ENCODE data around the gene DIDO1. TPM values are rescaled to one million over a fixed set of nuclear protein-coding genes. Genes with fewer than 3 reads are reported as not detected.

DIDO1 gene
- total RNA-seq, 2 donors from 2014 or later: 68.5 to 75.9 TPM

DNA sequence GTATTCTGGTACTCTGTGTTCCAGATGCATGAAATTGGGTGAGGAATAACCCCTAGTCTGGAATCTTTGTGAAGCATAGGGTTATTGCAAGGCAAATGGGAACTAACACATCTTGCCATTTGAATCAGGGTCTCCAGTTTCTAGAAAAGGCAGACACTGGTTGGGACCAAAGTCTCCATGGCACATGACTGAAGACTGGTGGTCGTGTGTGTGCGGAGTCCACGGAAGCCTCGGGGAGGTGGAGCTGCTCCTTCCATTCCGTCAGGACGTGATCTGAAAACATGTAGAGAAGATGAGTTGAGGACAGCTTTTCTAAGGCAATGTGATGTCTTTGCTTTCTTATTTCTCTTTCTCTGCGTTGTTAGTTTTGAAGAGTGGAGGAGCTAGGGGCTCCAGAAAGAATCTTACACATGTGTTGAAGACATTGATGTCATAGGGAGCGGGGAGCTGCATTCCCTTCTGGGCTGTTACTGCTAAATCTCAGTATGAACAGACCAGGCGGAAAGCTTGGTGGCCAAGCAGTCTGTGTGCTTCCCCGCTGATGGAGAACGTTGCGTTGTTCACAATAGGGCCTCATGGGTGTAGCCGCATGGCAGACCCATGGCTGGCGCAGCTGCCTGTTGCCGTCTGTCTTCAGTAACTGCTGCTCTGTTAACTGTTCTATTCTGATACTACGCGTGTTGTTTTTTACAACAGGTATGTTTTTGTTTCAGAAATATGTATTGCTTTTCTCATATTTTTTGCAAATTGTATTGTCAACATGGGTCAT lies 21.4 kb upstream of the DIDO1 start:
- Histone ChIP-seq H3K27ac (no peak overlapping the region), H3K36me3 (peaks cover 3 to 7% of the 10 kb centered on the region in 2 donors)
- 92% methylated on average over 17 of the region's 17 CpGs for WGBS

GRCh38 chr20:62946918-62947317 lies 20.6 kb upstream of the DIDO1 start:
- TF ChIP-seq CTCF (IDR thresholded peaks at IDR 0.05): no peak
- TF ChIP-seq POLR2A (IDR thresholded peaks at IDR 0.05): no peak
- no peak for TF ChIP-seq POLR2AphosphoS5 (IDR thresholded peaks at IDR 0.05)
- DNase-seq (ENCODE audit: low spot score): no peak
- 75% methylated on average over 10 of the region's 10 CpGs for WGBS
- H3K4me3 ChIP-seq: no peak overlapping the region
- H3K27ac ChIP-seq: no peak overlapping the region
- H3K27me3 ChIP-seq (replicated peaks; ENCODE audit: insufficient read depth): no peaks in the 10 kb centered on the region
- peaks cover 3 to 7% of the 10 kb centered on the region in 2 donors for H3K36me3 ChIP-seq
- H3K9me3 ChIP-seq: no peaks in the 10 kb centered on the region
- intact Hi-C loops (cut with DNase I): no loop called here
- H3K4me1 ChIP-seq (replicated peaks): no peaks in the 10 kb centered on the region

More for the DNA sequence above, 21.4 kb upstream of the DIDO1 start:
- no peak for DNase-seq (ENCODE audit: low spot score)
- TF ChIP-seq POLR2A (IDR thresholded peaks at IDR 0.05) (no peak), CTCF (IDR thresholded peaks at IDR 0.05) (no peak), POLR2AphosphoS5 (IDR thresholded peaks at IDR 0.05) (no peak)
- intact Hi-C loops (cut with DNase I): no loop called here
- peaks cover 3% of the 10 kb centered on the region for H3K4me1 ChIP-seq (replicated peaks)
- H3K9me3 ChIP-seq: no peaks in the 10 kb centered on the region
- H3K4me3 ChIP-seq: no peak overlapping the region
- H3K27me3 ChIP-seq (replicated peaks; ENCODE audit: insufficient read depth): no peaks in the 10 kb centered on the region

GRCh38 chr20:62945771-62946339 lies 19.6 kb upstream of the DIDO1 start:
- H3K4me3 ChIP-seq: no peak overlapping the region
- peaks cover 3 to 7% of the 10 kb centered on the region in 2 donors for H3K36me3 ChIP-seq
- WGBS: 90% methylated on average over 25 of the region's 25 CpGs
- H3K27me3 ChIP-seq (replicated peaks; ENCODE audit: insufficient read depth): no peaks in the 10 kb centered on the region
- TF ChIP-seq POLR2A (IDR thresholded peaks at IDR 0.05) (no peak), CTCF (IDR thresholded peaks at IDR 0.05) (no peak), POLR2AphosphoS5 (IDR thresholded peaks at IDR 0.05) (no peak)
- DNase-seq (ENCODE audit: low spot score): no peak
- intact Hi-C loops (cut with DNase I): no loop called here
- H3K9me3 ChIP-seq: no peaks in the 10 kb centered on the region
- H3K4me1 ChIP-seq (replicated peaks): peaks cover 4% of the 10 kb centered on the region
- no peak overlapping the region for H3K27ac ChIP-seq

GRCh38 chr20:62944746-62945145 lies 18.4 kb upstream of the DIDO1 start:
- H3K36me3 ChIP-seq: peaks cover 3 to 7% of the 10 kb centered on the region in 2 donors
- intact Hi-C loops (cut with DNase I): no loop called here
- H3K27me3 ChIP-seq (replicated peaks; ENCODE audit: insufficient read depth): no peaks in the 10 kb centered on the region
- H3K27ac ChIP-seq: no peak overlapping the region
- 87% methylated on average over 10 of the region's 10 CpGs for WGBS
- DNase-seq (ENCODE audit: low spot score): no peak
- H3K4me1 ChIP-seq (replicated peaks): peaks cover 8% of the 10 kb centered on the region
- TF ChIP-seq POLR2A (IDR thresholded peaks at IDR 0.05): no peak
- no peaks in the 10 kb centered on the region for H3K9me3 ChIP-seq
- H3K4me3 ChIP-seq: no peak overlapping the region

- Histone ChIP-seq H3K27ac (no peak overlapping the region), H3K27me3 (replicated peaks; ENCODE audit: insufficient read depth) (no peaks in the 10 kb centered on the region), H3K36me3 (peaks cover 3 to 7% of the 10 kb centered on the region in 2 donors), H3K9me3 (no peaks in the 10 kb centered on the region), H3K4me1 (replicated peaks) (peaks cover 9% of the 10 kb centered on the region), H3K4me3 (no peak overlapping the region)
- TF ChIP-seq POLR2AphosphoS5 (IDR thresholded peaks at IDR 0.05): no peak
- TF ChIP-seq CTCF (IDR thresholded peaks at IDR 0.05): no peak
- TF ChIP-seq POLR2A (IDR thresholded peaks at IDR 0.05): no peak
- 84% methylated on average over 8 of the region's 8 CpGs for WGBS
- intact Hi-C loops (cut with DNase I): no loop called here
- no peak for DNase-seq (ENCODE audit: low spot score)
Observed at GRCh38 chr20:62944184-62944583, 17.9 kb upstream of the DIDO1 start.
